NCI-H1105 (cell line): ENCODE results near the gene WIZ.

Source experiments
- DNase-seq: peaks from one replicate; lab custom pipeline; 2025; lab: John Stamatoyannopoulos, UW

WIZ gene

DNA sequence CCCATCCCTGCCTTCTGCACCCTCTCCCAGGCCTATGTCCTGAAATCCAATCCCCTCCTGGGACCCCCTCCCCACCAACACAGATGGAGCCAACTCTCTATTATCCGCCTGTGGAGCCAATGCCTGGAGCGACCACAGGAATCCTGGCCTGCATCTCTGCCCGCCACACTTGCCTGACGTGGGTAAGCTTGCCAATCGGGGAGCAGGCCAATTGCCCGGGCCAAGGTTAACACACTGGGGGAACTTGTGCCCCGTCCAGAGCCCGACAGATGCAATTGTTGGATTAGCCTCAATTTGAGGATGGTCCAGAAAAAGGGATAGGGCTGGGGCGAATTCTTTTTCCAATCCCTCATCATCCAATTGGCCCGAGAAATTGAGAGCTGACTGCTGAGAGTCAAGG, 5.9 kb downstream of the WIZ start:
- DNase-seq = no peak

DNA sequence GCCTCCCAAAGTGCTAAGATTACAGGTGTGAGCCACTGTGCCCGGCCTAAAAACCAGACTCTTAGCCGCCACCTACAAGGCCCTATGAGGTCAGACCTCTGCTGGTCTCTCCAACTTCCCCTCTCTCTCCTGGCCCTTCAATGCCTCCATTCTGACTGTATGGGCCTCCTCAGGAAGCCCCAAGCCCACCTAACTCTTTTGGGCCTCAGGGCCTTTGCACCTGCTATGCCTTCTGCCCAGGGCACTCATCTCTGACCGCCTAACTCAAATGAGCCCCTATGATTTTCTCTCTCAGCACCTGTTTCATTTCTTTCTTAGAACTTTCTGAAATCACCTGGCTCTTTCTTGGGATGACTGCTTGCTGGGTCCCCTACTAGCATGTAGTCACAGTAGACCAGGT, 6.4 kb downstream of the WIZ start:
- DNase-seq = no peak

DNA sequence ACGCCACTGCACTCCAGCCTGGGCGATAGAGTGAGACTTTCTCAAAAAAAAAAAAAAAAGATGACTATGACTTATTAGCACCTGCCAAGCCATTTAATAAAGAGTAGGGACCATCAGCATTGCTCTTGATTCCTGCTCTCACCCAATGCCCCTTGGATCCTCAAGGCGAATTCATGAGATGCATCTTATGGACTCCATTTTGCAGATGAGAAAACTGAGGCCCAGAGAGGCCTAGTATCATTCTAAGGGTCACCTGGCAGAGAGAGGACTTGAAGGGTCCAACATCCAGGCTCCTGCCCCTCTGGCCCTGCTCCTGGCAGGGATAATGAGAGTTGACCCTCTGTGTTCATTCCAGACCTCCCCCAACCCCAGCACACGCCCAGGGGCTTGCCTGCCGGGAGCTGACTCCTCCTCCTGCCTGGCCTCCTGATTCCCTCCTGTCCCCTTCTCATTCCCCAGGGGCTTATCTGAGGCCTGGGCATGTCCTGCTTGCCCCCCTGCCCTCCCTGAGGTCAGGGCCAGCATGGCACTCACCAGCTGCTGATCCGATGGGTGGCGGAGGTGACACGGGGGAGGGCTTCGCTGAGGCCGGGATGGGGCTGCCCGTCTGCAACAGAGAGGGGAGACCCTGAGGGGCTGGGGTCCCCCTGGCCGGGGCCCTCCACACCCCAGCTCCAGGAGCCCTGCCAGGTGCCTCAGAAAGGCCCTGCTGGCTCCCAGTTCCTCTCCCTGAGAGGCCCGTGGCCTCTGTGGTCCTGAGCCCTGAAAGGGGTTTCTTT, 7.4 kb downstream of the WIZ start:
- no peak for DNase-seq

DNA sequence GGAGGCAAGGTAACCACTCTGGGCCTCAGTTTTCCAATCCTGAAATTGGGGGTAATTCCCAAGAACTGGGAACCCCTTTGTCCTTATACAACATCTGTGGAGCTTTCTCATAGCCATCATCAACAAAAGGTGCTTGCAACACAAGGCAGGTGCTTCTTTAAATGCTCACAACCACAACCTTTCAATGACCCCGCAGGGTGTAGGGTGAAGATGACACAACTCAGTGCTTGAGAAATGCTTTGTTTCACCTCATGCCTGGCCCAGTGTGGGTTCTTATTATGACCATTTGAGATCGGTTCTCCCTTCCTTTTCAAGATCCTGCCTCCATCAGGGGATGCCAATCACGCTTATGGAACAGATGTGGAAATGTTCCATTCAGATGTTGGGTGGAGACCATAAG, 8.4 kb downstream of the WIZ start:
- DNase-seq = no peak

DNA sequence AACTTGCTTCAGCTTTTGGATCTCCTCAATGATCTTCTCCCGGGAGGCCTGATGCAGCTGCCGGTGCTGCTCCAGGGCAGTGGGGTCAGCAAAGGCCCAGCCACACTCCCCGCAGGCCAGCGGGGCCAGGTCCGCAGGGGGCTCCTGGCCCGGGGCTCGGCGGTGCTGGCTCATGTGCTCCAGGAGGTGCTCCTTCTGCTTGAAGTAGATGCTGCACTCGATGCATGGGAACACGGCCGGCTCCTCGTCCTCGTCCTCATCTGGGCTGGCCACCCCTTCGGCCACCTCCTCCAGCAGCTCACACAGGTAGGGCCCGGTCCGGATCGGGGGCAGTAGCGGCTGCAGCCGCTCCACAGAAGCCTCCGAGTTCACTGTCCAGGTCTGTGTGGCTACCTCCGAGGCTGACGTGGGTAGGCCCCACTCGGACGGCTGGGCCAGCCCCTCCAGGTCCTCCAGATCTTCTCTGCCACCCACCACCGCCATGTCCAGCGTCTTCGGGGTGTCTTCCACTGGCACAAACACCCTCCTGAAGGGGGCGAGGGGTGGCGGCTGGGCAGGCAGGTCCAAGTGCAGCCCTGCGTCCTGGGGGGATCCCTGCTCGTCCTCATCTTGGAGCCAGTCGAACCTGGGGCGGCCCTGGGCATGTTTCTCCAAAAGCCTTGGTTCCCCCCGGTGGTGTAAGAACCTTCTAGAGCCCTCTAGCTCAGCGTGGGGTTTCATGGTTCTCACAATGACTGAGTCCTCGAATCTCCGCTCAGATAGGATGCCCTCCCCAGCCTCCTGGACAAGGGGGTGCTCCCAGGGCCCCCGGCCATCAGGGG, 9.7 kb downstream of the WIZ start:
- DNase-seq = no peak

DNA sequence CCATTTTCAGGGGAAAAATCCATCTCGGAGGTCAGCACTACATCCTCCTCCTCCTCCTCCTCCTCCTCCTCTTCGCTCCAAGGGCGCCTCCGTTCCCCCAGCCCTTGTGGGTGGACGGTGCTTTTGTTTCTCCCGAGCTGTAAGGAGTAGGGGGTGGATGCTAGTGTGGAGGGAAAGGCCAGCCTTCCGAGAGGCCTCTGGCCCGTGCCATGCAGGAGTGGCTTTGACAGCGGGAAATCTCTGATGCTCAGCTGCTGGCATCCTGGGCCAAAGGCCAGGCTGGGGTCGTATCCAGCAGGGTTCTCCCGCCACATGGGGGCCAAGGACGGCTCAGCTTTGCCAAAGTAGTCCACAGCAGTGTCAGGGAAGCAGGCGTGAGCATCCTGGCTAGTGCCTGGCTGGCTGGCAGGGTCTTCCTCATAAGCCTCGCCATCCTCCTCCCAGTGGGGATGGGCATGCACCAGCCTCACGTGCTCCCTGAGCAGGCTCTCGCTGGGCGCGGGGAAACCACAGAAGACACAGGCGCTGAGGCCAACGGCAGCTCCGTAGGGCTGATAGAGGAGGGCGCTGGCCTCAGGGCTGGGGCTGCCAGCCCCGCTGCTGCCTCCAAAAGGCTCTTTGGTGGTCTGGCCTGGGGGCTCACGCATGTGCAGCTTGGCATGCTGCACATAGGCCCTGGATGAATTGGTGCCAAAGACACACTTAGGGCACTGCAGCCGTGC, 10.5 kb downstream of the WIZ start:
- DNase-seq = no peak

DNA sequence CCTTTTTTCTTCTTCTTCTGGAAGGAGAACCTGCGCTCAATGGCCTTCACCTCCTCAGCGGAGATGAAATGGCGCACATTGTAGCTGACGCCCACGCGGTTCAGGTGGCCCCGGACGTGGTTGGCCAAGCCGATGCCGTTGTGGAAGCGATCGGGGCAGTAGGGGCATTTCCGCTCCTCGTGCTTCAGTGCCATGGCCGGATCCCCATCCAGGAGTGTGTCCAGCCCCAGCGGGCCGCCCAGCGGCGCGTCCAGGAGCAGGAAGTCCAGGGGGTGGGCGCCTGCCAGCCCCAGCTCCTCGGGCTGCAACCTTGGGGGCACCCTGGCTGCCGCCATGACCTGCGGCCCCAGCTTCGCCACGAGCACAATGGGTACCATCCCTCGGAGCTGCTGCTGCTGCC, 11.2 kb downstream of the WIZ start:
- DNase-seq = no peak

DNA sequence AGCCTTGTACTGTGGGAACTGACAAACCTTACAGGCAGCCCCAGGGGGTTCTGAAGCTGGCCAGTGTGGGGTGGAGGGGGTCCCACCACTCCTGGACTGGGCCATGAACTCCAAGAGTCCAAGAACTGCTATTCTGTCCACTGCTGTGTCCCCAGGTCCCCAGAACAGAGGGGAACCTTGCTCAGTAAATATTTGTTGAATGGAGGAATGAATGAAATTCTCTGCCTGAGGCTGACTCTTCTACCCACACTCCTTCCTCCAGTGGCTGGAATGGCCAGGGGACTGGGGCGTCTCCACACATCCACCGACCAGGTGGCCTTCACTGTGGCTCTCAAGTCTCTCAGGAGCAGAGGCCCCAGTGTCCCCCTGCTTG, 11.6 kb downstream of the WIZ start:
- no peak for DNase-seq

DNA sequence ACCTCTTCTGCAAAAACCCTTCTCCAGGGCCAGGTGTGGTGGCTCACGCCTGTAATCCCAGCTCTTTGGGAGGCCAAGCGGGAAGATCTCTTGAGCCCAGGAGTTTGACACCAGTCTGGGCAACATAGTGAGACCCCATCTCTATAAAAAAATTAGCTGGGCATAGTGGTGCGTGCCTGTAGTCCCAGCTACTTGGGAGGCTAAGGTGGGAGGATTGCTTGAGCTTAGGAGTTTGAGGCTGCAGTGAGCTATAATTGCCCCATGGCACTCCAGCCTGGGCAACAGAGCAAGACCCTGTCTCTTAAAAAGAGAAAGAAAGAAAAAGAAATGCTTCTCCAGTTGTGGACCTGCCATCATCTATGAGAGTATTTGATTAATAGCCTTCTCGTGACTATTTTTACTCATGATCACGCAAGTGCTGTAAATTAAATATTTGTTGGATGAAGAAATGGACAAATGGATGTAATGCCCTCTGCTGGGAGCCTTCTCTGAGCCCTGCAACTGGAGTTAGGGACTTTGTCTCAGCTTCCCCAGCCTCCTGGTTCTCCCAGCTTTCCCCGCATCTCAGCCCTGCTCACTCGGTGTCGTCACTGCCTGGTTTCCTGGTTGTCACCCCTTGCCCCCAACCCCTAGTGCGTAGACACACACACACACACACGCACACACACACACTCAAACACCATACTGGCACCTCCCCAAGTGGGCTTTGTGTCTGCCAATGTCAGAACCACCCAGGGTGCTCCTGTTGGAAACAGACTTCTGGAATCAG, 12.2 kb downstream of the WIZ start:
- DNase-seq = no peak

DNA sequence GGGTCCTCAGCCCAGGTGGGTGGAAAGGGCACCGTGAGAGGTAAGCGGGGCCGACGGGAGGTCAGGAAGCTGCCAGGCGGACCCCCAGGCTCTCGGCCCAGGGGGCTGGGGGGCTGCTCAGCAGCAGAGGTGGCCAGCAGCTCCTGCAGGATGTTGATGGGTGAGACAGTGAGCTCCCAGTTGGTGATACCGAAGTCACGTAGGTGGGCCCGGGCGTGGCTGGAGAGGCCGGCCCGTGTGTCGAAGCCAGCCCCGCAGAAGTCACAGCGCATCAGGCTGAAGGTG, 13.0 kb downstream of the WIZ start:
- no peak for DNase-seq

DNA sequence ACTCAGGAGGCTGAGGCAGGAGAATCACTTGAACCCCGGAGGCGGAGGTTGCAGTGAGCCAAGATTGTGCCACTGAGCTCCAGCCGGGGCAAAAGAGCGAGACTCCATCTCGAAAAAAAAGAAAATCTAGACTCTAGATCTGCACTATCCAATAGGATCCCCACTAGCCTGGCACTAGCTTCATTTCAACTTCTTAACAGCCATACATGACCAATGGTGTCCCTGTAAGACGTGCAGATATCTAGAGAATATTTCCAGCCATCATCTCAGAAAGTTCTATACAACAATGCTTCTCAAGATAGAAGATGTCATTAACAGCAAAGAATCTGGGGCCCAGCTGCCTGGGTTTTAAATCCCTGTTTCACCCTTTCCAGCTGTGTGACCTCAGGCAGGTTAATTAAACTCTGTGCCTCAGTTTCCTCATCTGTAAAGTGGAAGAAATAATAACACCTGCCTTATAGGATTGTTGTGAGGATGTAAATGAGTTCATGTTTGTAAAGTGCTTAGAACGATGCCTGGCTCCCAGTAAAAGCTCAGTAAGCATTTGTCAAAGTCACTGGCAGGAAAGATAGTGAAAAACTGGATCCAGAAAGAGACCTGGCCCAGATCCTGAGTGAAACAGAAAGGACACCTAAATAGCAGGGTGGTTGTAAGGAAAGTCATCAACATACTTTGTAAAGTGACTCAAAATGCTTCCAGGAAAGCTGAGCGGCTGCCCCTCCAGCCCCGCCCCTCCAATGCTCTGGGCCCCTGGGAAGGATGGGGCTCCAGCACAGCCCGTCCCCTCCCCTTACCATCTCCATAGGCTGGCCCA, 13.5 kb downstream of the WIZ start:
- DNase-seq = no peak

DNA sequence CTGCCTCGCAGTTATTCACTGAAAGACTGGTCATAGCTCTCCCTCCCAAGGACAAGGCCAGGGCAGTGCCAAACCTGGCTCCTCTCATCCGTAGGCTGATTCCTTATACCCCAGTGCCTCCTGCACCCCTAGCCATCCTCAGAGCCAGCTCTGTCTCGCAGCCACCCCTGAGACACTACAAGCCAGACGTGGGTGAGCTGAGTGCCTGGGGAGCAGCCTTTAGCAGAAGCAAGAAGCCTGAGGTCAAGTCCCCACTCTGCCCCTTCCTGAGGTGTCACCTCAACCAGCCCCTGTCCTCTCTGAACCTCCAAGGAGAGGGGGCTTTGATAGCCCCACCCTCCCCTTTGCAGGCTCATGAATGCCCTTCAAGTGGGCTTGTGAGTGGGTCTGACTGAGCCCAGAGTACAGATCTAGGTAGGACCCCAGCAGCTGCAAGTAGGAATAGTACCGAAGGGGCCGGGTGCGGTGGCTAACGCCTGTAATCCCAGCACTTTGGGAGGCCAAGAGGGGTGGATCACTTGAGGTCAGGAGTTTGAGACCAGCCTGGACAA, 16.2 kb downstream of the WIZ start:
- no peak for DNase-seq

DNA sequence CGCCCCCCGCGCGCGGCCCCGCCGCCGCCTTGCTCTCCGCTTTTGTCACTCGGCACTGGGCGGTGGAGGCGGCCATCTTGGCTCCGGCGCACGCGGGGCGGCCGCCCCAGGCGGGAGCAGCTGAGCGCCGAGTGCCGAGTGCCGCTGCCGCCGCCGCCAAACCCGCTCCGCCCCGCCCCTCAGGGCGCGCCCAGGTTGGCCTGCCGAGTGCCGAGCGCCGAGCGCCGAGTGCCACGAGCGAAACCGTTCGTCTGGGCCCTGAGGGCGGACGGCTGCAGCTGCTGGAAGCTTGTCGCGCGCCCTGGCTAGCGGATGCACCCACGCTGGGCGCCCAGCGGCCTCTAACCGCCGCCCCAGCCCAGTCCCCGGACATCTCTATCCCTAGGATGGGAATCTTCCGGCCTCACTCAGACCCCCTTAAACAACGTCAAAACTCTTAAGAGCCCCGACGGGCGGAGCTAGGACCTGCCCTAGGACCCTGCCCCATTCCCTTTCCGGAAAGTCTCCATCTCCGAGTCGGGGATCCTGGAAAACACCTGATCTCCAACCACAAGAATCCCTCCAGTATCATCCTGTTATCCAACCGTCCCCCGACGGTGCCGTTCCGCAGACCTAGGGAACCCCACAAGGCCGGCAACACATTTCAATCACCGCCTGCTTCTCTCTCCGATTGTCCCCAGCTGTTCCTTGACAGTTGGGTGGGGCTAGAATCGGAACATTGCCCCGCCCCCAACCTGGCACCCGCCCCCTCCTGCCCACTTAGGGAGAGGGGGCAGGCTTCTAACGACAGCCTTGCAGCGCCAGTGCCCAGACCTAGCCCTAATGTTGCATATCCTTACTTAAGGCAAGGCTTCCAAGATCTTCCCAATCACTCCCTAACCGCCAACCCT, 16.9 kb downstream of the WIZ start:
- DNase-seq = peak; percentile 86

DNA sequence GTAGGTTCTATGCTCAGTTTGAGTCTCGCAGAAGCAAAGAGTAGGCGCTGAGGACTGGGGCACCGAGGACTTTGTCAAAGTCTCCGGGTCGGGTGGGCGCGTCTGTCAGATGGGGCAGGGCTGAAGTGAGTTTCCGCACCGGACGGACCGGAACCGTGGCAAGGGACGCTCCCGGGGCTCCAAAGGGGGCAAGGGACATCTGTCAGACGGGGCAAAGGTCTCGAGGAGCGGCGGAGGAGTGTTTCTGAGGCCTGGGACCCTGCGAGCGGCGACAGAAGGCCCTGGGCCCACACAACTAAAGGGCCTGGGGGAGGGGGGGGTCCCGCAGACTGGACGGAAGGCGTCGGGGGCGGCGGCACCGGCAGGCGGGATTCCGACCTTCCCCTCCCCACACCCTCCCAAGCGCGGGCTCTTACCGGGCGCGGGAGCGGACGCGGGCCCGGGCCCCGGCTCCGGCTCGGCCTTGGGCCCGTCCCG, 17.7 kb downstream of the WIZ start:
- DNase-seq = no peak

DNA sequence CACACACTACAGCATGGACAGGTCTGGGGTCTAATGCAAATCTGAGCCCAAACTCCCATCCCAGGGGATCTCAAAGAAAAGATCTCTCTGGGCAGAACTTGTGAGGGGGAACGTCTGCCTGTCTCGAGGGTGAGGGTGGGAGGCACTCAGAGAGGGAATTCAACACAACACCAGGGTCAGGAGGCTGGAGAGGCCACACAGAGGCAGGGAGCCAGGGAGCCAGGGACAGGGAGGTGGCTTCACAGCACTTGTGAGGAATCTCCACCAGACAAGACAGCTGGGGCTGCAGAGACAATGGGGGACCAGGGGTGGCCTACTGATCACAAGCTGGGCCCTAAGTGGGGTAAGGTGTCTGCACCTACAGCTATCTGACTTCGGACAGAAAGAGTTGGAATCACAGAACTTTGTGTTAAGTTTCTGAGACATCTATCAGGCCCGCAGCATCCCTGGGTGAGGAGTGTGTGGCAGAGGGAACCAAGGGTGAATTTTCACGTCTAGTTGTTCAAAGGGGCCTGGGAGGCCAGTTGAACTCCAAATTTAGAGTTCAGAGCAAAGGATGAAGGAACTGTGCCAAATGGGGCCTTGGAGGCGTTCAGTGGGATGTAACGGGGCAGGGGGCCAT, 18.2 kb downstream of the WIZ start:
- DNase-seq = no peak

DNA sequence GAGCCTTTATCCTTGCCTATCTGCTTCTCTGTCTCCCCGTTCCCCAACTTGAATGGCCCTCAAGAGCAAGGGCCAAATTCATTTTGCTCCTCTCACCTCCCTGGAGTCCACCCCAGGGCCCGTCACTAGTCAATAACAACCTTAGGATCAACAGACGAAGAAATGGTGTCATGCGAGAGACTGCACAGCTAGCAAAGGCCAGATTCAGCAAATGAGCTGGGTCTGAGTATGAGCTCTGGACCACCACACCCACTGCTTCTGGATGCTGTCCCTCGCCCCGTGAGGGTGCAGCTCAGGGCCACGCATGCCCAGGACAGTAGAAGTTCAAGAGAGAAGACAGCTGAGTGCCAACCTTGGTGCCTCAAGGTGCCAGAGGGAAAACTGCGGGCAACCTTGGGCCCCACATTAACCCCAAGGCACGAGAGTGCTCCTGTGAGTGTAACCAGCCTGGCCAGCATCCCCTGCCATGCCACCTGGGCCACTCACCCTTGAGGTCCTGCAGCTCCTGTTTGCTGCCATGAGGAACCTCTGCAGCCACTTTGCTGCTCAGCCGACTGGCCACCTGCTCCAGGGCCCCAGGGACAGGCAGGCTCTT, 19.1 kb downstream of the WIZ start:
- DNase-seq = no peak

DNA sequence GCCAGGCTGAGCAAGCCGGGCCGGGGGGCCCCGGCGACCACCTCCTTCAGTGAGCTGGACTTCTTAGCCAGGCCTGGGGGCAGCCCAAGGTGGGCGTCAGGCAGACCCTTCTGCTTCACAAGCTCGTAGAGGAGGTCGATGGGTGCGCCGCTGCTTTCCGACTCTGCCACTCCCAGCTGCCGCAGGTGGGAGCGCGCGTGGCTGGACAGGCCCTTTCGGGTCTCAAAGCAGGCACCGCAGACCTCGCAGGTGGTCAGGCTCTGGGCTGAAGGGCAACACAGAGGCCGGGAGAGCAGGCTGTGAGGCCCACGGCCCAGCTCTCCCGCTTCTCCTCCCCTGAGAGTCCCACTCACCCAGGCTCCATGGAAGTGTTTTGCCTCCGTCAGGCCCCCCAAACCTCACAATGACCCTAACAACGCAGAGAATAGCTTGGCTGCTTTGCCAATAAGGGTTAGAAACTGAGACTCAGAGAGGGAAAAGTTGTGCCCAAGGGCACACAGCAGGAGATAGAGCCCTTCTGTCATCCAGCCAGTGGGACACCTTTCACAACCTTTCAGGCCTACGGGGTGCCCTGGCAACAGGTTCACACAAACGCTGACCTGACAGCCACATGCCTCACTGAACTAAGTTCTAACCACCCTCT, 19.8 kb downstream of the WIZ start:
- no peak for DNase-seq

DNA sequence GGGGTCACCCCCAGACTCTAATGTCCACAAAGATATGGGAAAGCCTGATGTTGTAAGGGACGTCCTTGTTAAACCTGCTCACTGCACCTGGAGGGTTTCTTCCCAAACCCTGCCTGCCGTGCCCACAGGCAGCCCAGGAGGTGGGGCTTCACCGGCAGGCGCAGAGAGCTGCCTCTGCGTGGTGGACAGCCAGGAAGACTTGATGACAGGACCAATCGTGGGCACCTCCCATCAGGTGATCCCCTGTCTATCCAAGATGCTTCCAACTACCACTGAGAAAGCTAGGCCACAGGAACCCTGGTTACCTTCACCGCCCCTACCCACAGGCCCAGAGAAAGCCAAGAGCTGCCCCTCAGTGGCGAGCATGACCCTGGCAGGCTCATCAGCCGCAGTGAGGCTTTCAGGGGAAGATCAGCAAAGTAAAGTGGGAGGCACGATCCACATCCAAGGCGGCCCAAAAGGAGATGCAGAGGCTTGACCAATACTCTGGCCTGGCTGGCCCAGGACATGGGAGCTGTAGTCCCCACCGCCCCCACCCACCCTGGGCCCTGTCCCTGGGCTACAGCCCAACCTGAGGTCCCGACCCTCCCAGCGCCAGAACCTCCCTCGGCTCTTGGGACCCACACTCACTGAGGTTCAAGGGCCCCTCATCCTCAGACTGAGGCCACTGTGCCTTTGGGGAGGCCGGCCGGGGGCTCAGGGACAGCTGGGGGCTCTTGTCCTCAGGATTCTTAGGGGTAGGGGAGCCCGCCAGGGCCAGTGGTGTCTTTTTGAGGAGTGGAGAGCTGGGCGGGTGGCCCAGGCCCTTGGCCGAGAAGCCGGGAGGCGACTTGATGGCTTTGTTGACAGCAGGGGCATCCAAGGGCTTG, 20.6 kb downstream of the WIZ start:
- no peak for DNase-seq
